ENCODE results near the gene AHNAK2. TPM values are rescaled to one million over a fixed set of nuclear protein-coding genes. Genes with fewer than 3 reads are reported as not detected.
A peak's percentile ranks its signal among the peaks of the same experiment; 100 is the strongest.

AHNAK2 gene
- total and polyA plus RNA-seq, 4 donors: 3.5 to 26.6 (median 8.1) TPM

GRCh38 chr14:104900639-104901512, 77.3 kb downstream of the AHNAK2 start:
- no peak for TF ChIP-seq CTCF (IDR thresholded peaks at IDR 0.05; ENCODE audit: control extremely low read depth, extremely low read depth)
- Histone ChIP-seq H3K4me3 (no peak overlapping the region), H3K27ac (ENCODE audit: low read depth in 1 of 2, low read length in 1 of 2) (no peak overlapping the region), H3K9ac (ENCODE audit: insufficient read depth in 1 of 2, low read length in 2 of 2) (no peak overlapping the region), H3K36me3 (ENCODE audit: control insufficient read depth in 4 of 4, insufficient read depth in 4 of 4, low read length in 4 of 4) (no peaks in the 10 kb centered on the region), H3K9me3 (ENCODE audit: control insufficient read depth in 4 of 4, insufficient read depth in 3 of 4, low read length in 3 of 4) (no peaks in the 10 kb centered on the region), H3K27me3 (ENCODE audit: control insufficient read depth in 3 of 3, insufficient read depth in 3 of 3, low read length in 2 of 3) (peaks cover 0 to 4% (median 0%) of the 10 kb centered on the region in 3 donors), H3K4me1 (ENCODE audit: control insufficient read depth in 5 of 5, insufficient read depth in 5 of 5, low read length in 5 of 5) (no peaks in the 10 kb centered on the region)
- WGBS, 2 donors: 90 to 92% methylated on average over 12 of the region's 12 CpGs
- ATAC-seq (ENCODE audit: insufficient read depth, low FRiP score) (no peak), DNase-seq (no peak)

- Histone ChIP-seq H3K4me3 (no peak overlapping the region), H3K27ac (ENCODE audit: low read depth in 1 of 2, low read length in 1 of 2) (no peak overlapping the region), H3K27me3 (ENCODE audit: control insufficient read depth in 3 of 3, insufficient read depth in 3 of 3, low read length in 2 of 3) (peaks cover 0 to 4% (median 0%) of the 10 kb centered on the region in 3 donors), H3K9ac (ENCODE audit: insufficient read depth in 1 of 2, low read length in 2 of 2) (no peak overlapping the region), H3K4me1 (ENCODE audit: control insufficient read depth in 5 of 5, insufficient read depth in 5 of 5, low read length in 5 of 5) (peaks cover 0 to 7% (median 5%) of the 10 kb centered on the region in 5 donors), H3K36me3 (ENCODE audit: control insufficient read depth in 4 of 4, insufficient read depth in 4 of 4, low read length in 4 of 4) (no peaks in the 10 kb centered on the region), H3K9me3 (ENCODE audit: control insufficient read depth in 4 of 4, insufficient read depth in 3 of 4, low read length in 3 of 4) (no peaks in the 10 kb centered on the region)
- WGBS, 2 donors: 41 to 63% methylated on average over 2 of the region's 2 CpGs
- DNase-seq: no peak
- no peak for ATAC-seq (ENCODE audit: insufficient read depth, low FRiP score)
- TF ChIP-seq CTCF (IDR thresholded peaks at IDR 0.05; ENCODE audit: control extremely low read depth, extremely low read depth): no peak
Measured at GRCh38 chr14:104899781-104900180, 78.4 kb downstream of the AHNAK2 start.

- TF ChIP-seq CTCF (IDR thresholded peaks at IDR 0.05; ENCODE audit: control extremely low read depth, extremely low read depth): no peak
- Histone ChIP-seq H3K27ac (ENCODE audit: low read depth in 1 of 2, low read length in 1 of 2) (no peak overlapping the region), H3K4me3 (no peak overlapping the region), H3K9me3 (ENCODE audit: control insufficient read depth in 4 of 4, insufficient read depth in 3 of 4, low read length in 3 of 4) (no peaks in the 10 kb centered on the region), H3K9ac (ENCODE audit: insufficient read depth in 1 of 2, low read length in 2 of 2) (no peak overlapping the region), H3K4me1 (ENCODE audit: control insufficient read depth in 5 of 5, insufficient read depth in 5 of 5, low read length in 5 of 5) (peaks cover 0 to 8% (median 5%) of the 10 kb centered on the region in 5 donors), H3K36me3 (ENCODE audit: control insufficient read depth in 4 of 4, insufficient read depth in 4 of 4, low read length in 4 of 4) (no peaks in the 10 kb centered on the region), H3K27me3 (ENCODE audit: control insufficient read depth in 3 of 3, insufficient read depth in 3 of 3, low read length in 2 of 3) (peaks cover 0 to 2% (median 0%) of the 10 kb centered on the region in 3 donors)
- no peak for ATAC-seq (ENCODE audit: insufficient read depth, low FRiP score)
- DNase-seq: peak; percentile 28 to 45 (median 41)
- 76 to 78% methylated on average over 24 of the region's 24 CpGs for WGBS, 2 donors
Measured at GRCh38 chr14:104898870-104899510, 79.2 kb downstream of the AHNAK2 start.

Data from lung (tissue), 12 donors.